MCF 10A (cell line): ENCODE results near the gene ADARB1. TPM values are rescaled to one million over a fixed set of nuclear protein-coding genes. Genes with fewer than 3 reads are reported as not detected.

Experiments used
- BruUV-seq: library from RNA; stranded (reverse); fragments of 400-500 nt; replicated peaks from 2 replicates; lab custom pipeline; 2021; lab: Mats Ljungman, UMichigan
- CTCF ChIA-PET: fragments of 300-600 bp; sonication (Branson Sonifier 250); formaldehyde crosslinking; extraction: SDS; loops from one replicate; lab custom pipeline; 2021; ENCODE audit warnings: antibody characterized with exemption, inconsistent platforms; lab: Yijun Ruan, JAX
- POLR2A ChIA-PET: fragments of 300-600, 350-650 bp; sonication (Branson Sonifier 250); formaldehyde crosslinking; extraction: SDS; loops from one replicate; lab custom pipeline; 2020; ENCODE audit warnings: antibody characterized with exemption, inconsistent platforms; lab: Yijun Ruan, JAX
- DNase-seq: peaks from one replicate; pipeline ENCODE4 v3.0.0-alpha.2; 2018; ENCODE audit not compliant: unreplicated experiment
- H3K27ac Mint-ChIP-seq: one replicate; pipeline ENCODE4 v1.8.0; 2022; ENCODE audit warnings: mild to moderate bottlenecking, low read depth, mixed read lengths; ENCODE audit not compliant: unreplicated experiment
- H3K27me3 Mint-ChIP-seq: one replicate; pipeline ENCODE4 v1.8.0; 2022; ENCODE audit warnings: mixed read lengths; ENCODE audit not compliant: insufficient read depth, unreplicated experiment
- H3K36me3 Mint-ChIP-seq: one replicate; pipeline ENCODE4 v1.8.0; 2022; ENCODE audit warnings: mild to moderate bottlenecking, moderate library complexity, mixed read lengths; ENCODE audit not compliant: insufficient read depth, unreplicated experiment
- H3K4me1 Mint-ChIP-seq: one replicate; pipeline ENCODE4 v1.8.0; 2022; ENCODE audit warnings: mixed read lengths; ENCODE audit not compliant: insufficient read depth, unreplicated experiment
- H3K4me3 Mint-ChIP-seq: one replicate; pipeline ENCODE4 v1.8.0; 2022; ENCODE audit warnings: mild to moderate bottlenecking, moderate library complexity, mixed read lengths; ENCODE audit not compliant: unreplicated experiment
- H3K9me3 Mint-ChIP-seq: one replicate; pipeline ENCODE4 v1.8.0; 2022; ENCODE audit warnings: mixed read lengths; ENCODE audit not compliant: unreplicated experiment
- intact Hi-C: fragments of 100-400 bp; cut with micrococcal nuclease; formaldehyde crosslinking; loops from 2 replicates; pipeline ENCODE4 v1.14.1; 2022
- total RNA-seq: library from RNA; stranded (reverse); gene quantifications from 2 replicates; pipeline ENCODE4 v1.2.3, GENCODE V29; 2022
- TF ChIP-seq, protein P1 (sequence below): fragments of 200-600 bp; IDR thresholded peaks from one replicate; pipeline ENCODE4 v1.8.0; 2022; ENCODE audit warnings: antibody characterized with exemption, mild to moderate bottlenecking; ENCODE audit not compliant: unreplicated experiment

The ADARB1 gene
- total RNA-seq, 1 experiment from 2014 or later: 19.4 TPM

DNA sequence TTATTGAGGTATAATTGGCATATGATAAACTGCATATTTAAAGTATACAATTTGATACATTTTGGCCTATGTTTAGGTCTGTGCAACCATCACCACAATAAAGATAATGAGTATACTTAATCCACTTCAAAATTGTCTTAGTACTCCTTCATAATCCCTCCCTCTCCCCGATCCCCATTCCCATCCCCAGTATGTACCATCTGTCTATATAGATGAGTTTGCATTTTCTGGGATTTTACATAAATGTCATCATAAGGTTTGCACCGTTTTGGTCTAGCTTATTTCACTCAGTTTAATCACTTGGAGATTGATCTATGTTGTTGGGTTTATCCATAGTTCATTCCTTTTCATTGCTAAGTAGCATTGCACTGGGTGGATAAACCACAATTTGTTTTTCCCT is 139.0 kb downstream of the ADARB1 start:
- Mint-ChIP-seq H3K4me3 (no peak overlapping the region), H3K27ac (no peak overlapping the region), H3K27me3 (no peaks in the 10 kb centered on the region), H3K36me3 (peaks cover 13% of the 10 kb centered on the region), H3K4me1 (no peaks in the 10 kb centered on the region), H3K9me3 (peaks cover 7% of the 10 kb centered on the region)
- CTCF ChIA-PET: interaction anchor here (1.0 kb wide), 1 partner anchor 73 kb away, joined by 3 read pairs; no protein-coding TSS in a partner anchor
- DNase-seq: no peak
- intact Hi-C loops: no loop called here
- BruUV-seq: no TSS peak
- POLR2A ChIA-PET: no interaction called here
- TF ChIP-seq, protein P1, sequence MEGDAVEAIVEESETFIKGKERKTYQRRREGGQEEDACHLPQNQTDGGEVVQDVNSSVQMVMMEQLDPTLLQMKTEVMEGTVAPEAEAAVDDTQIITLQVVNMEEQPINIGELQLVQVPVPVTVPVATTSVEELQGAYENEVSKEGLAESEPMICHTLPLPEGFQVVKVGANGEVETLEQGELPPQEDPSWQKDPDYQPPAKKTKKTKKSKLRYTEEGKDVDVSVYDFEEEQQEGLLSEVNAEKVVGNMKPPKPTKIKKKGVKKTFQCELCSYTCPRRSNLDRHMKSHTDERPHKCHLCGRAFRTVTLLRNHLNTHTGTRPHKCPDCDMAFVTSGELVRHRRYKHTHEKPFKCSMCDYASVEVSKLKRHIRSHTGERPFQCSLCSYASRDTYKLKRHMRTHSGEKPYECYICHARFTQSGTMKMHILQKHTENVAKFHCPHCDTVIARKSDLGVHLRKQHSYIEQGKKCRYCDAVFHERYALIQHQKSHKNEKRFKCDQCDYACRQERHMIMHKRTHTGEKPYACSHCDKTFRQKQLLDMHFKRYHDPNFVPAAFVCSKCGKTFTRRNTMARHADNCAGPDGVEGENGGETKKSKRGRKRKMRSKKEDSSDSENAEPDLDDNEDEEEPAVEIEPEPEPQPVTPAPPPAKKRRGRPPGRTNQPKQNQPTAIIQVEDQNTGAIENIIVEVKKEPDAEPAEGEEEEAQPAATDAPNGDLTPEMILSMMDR: no peak

DNA sequence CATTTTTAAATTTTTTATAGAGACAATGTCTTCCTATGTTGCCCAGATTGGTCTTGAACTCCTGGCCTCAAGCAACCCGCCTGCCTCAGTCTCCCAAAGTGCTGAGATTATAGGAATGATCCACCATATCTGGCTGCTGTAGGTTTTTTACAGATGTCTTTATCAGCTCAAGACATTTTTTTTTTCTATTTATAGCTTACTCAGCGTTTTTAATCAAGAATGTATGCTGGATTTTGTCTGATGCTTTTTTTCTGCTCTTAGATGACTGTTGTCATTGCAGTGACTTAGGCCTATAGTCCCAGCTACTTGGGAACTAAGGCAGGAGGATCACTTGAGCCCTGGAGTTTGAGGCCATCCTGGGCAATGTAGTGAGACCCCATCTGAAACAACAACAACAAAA is 140.8 kb downstream of the ADARB1 start:
- no peaks in the 10 kb centered on the region for H3K4me1 Mint-ChIP-seq
- no peaks in the 10 kb centered on the region for H3K27me3 Mint-ChIP-seq
- ChIA-PET CTCF (interaction anchor here (1.0 to 1.1 kb wide), 2 partner anchors 21 to 75 kb away, joined by 3 to 6 read pairs; no protein-coding TSS in a partner anchor), POLR2A (no interaction called here)
- no peak overlapping the region for H3K4me3 Mint-ChIP-seq
- peaks cover 18% of the 10 kb centered on the region for H3K36me3 Mint-ChIP-seq
- no peak overlapping the region for H3K27ac Mint-ChIP-seq
- H3K9me3 Mint-ChIP-seq: peaks cover 12% of the 10 kb centered on the region
- intact Hi-C loops: no loop called here
- no peak for DNase-seq
- TF ChIP-seq, protein P1: no peak
- no TSS peak for BruUV-seq

DNA sequence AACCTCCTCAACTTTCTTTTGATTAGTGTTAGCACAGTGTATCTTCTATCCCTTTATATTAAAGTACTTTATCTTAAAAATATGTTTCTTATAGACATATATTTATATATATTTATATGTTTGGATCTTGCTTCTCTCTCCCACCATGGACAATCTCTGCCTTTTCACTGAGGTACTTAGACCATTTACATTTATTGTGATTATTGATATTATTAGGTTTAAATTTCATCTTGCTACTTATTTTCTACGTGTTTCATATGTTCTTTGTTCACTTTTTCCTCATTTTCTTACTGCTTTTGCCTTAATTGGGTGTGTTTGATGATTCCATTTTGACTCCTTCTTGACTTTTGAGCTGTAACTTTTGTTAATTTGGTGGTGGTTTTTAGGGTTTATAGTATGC is 142.6 kb downstream of the ADARB1 start:
- peaks cover 12% of the 10 kb centered on the region for H3K9me3 Mint-ChIP-seq
- TF ChIP-seq, protein P1: no peak
- intact Hi-C loops: no loop called here
- CTCF ChIA-PET: no interaction called here
- no peaks in the 10 kb centered on the region for H3K4me1 Mint-ChIP-seq
- no peak overlapping the region for H3K27ac Mint-ChIP-seq
- DNase-seq: no peak
- H3K4me3 Mint-ChIP-seq: no peak overlapping the region
- BruUV-seq: no TSS peak
- H3K27me3 Mint-ChIP-seq: no peaks in the 10 kb centered on the region
- POLR2A ChIA-PET: no interaction called here
- peaks cover 9% of the 10 kb centered on the region for H3K36me3 Mint-ChIP-seq

DNA sequence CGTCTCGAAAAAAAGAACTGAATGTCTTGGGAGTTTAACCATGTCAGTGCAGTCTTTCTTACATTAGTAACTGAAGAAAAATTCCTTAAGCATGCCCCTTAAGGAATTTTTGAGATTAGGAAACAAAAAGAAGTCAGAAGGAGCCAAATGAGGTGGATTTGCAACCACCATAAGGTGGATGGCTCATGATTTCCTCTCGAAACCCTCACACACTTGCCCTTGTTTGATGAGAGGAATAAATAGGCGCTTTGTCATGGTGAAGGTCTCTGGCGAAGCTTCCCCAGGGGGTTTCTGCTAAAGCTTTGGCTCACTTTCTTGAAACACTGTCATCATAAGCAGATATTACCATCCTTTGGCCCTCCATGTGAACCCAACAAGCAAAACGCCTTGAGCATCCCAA is 145.1 kb downstream of the ADARB1 start:
- H3K4me1 Mint-ChIP-seq: no peaks in the 10 kb centered on the region
- no peaks in the 10 kb centered on the region for H3K27me3 Mint-ChIP-seq
- no peak overlapping the region for H3K4me3 Mint-ChIP-seq
- no peak for DNase-seq
- H3K36me3 Mint-ChIP-seq: peaks cover 9% of the 10 kb centered on the region
- no peak overlapping the region for H3K27ac Mint-ChIP-seq
- BruUV-seq: no TSS peak
- TF ChIP-seq, protein P1: no peak
- intact Hi-C loops: no loop called here
- ChIA-PET POLR2A (interaction anchor here (0.5 to 0.7 kb wide), 3 partner anchors 11 to 688 kb away, joined by 3 to 4 read pairs (median 3); no protein-coding TSS in a partner anchor), CTCF (interaction anchor here (0.7 kb wide), 1 partner anchor 270 kb away, joined by 3 read pairs; no protein-coding TSS in a partner anchor)
- H3K9me3 Mint-ChIP-seq: peaks cover 12% of the 10 kb centered on the region
